Neutrophil (primary cell): Measurements from ENCODE around the gene KIFC3.

ENCODE experiments used
- H3K27ac ChIP-seq: fragments of 200-600 bp; sonication (generic); 2 replicates; pipeline ENCODE4 v1.5.1; 2016; ENCODE audit warnings: mild to moderate bottlenecking, moderate library complexity
- H3K27me3 ChIP-seq: fragments of 200-600 bp; sonication (generic); 2 replicates; pipeline ENCODE4 v1.6.0; 2016; ENCODE audit warnings: mild to moderate bottlenecking
- H3K36me3 ChIP-seq: fragments of 200-600 bp; sonication (generic); 2 replicates; pipeline ENCODE4 v1.5.1; 2017
- H3K4me1 ChIP-seq, 2 experiments: fragments of 200-600 bp in 1 of 2; sonication (generic) in 1 of 2; 1 replicate in 1 of 2; 2 replicates in 1 of 2; pipeline versions ENCODE4 v1.5.1 to v1.6.1; 2013 to 2016; ENCODE audit warnings: low read depth in 1 of 2, low read length in 1 of 2, mild to moderate bottlenecking in 1 of 2, moderate library complexity in 1 of 2; ENCODE audit not compliant: control insufficient read depth in 1 of 2, insufficient read depth in 1 of 2
- H3K4me3 ChIP-seq, 2 experiments: fragments of 200-600 bp in 1 of 2; sonication (generic) in 1 of 2; 1 replicate in 1 of 2; 2 replicates in 1 of 2; pipeline ENCODE4 v1.5.1; 2013 to 2016; ENCODE audit warnings: low read depth in 1 of 2, low read length in 1 of 2, mild to moderate bottlenecking in 1 of 2, moderate library complexity in 1 of 2
- H3K9me3 ChIP-seq: fragments of 200-600 bp; sonication (generic); 2 replicates; pipeline ENCODE4 v1.5.1; 2016
- CTCF ChIP-seq: fragments of 200-600 bp; sonication (generic); IDR thresholded peaks from 2 replicates; pipeline ENCODE4 v1.5.1; 2016; ENCODE audit warnings: antibody characterized with exemption

Gene KIFC3

GRCh38 chr16:57771141-57771785, 31.0 kb downstream of the KIFC3 start:
- no peak overlapping the region for H3K4me3 ChIP-seq
- no peaks in the 10 kb centered on the region for H3K4me1 ChIP-seq
- TF ChIP-seq CTCF = no peak
- H3K36me3 ChIP-seq = no peaks in the 10 kb centered on the region
- no peak overlapping the region for H3K27ac ChIP-seq
- H3K27me3 ChIP-seq = no peaks in the 10 kb centered on the region
- no peaks in the 10 kb centered on the region for H3K9me3 ChIP-seq

GRCh38 chr16:57770361-57770760, 31.9 kb downstream of the KIFC3 start:
- Histone ChIP-seq H3K4me3 (no peak overlapping the region), H3K27me3 (no peaks in the 10 kb centered on the region), H3K36me3 (no peaks in the 10 kb centered on the region), H3K9me3 (no peaks in the 10 kb centered on the region), H3K4me1 (no peaks in the 10 kb centered on the region), H3K27ac (no peak overlapping the region)
- no peak for TF ChIP-seq CTCF

- Histone ChIP-seq H3K4me3 (no peak overlapping the region), H3K27ac (no peak overlapping the region), H3K36me3 (no peaks in the 10 kb centered on the region), H3K4me1 (no peaks in the 10 kb centered on the region), H3K27me3 (no peaks in the 10 kb centered on the region), H3K9me3 (no peaks in the 10 kb centered on the region)
- TF ChIP-seq CTCF = no peak
Measured at GRCh38 chr16:57769541-57770145, 32.6 kb downstream of the KIFC3 start.

GRCh38 chr16:57766714-57767348, 35.5 kb downstream of the KIFC3 start:
- no peak overlapping the region for H3K27ac ChIP-seq
- H3K4me1 ChIP-seq = no peaks in the 10 kb centered on the region
- no peaks in the 10 kb centered on the region for H3K36me3 ChIP-seq
- no peaks in the 10 kb centered on the region for H3K27me3 ChIP-seq
- H3K4me3 ChIP-seq = no peak overlapping the region
- no peaks in the 10 kb centered on the region for H3K9me3 ChIP-seq
- no peak for TF ChIP-seq CTCF

GRCh38 chr16:57765160-57765728, 37.0 kb downstream of the KIFC3 start:
- Histone ChIP-seq H3K4me3 (no peak overlapping the region), H3K27ac (no peak overlapping the region), H3K4me1 (no peaks in the 10 kb centered on the region), H3K36me3 (no peaks in the 10 kb centered on the region), H3K27me3 (no peaks in the 10 kb centered on the region), H3K9me3 (no peaks in the 10 kb centered on the region)
- TF ChIP-seq CTCF = no peak
